HCT116 (cell line): ENCODE results near the gene CYB5A. TPM values are rescaled to one million over a fixed set of nuclear protein-coding genes. Genes with fewer than 3 reads are reported as not detected.

ENCODE experiments used
- ATAC-seq: fragments of 200-7000 bp; cut with Tn5 transposase; 2 replicates; pipeline ENCODE4 v1.9.1; 2020; ENCODE audit warnings: mild to moderate bottlenecking, moderate library complexity
- BruUV-seq: library from RNA; stranded (reverse); fragments of 400-500 nt; replicated peaks from 2 replicates; lab custom pipeline; 2021; lab: Mats Ljungman, UMichigan
- CTCF ChIA-PET: fragments of 300-600 bp; sonication (Branson Sonifier 250); formaldehyde crosslinking; loops from one replicate; lab custom pipeline; 2021; ENCODE audit warnings: antibody characterized with exemption; lab: Charles Lee
- POLR2A ChIA-PET: fragments of 300-600, 350-600 bp; sonication (Branson Sonifier 250); formaldehyde crosslinking; loops from one replicate; lab custom pipeline; 2021; ENCODE audit warnings: antibody characterized with exemption; lab: Charles Lee
- RAD21 ChIA-PET, 2 experiments: fragments of 300-600 bp; sonication (Branson Sonifier 250); formaldehyde crosslinking; loops; one replicate each; lab custom pipeline; 2023; ENCODE audit warnings: low total read pairs in 2 of 2; ENCODE audit not compliant: uncharacterized antibody in 2 of 2, unreplicated experiment in 2 of 2, low non-redundant PET in 1 of 2; lab: Charles Lee
- DNase-seq: peaks from one replicate; pipeline ENCODE4 v3.0.0-alpha.2; 2010; ENCODE audit warnings: low read depth, low spot score
- H2AFZ ChIP-seq: fragments of 200-600 bp; shearing (Covaris generic), sonication (generic); 2 replicates; pipeline ENCODE4 v1.6.1; 2017; ENCODE audit warnings: low read depth, mixed run types, mixed read lengths, antibody characterized with exemption, low read length; ENCODE audit not compliant: poor library complexity, severe bottlenecking
- H3K27ac ChIP-seq: 2 replicates; pipeline ENCODE4 v1.5.1; 2012; ENCODE audit warnings: low read depth, low read length
- H3K27me3 ChIP-seq: fragments of 200-600 bp; sonication (generic); 2 replicates; pipeline ENCODE4 v1.6.1; 2016; ENCODE audit warnings: mixed run types, low read length, mixed read lengths; ENCODE audit not compliant: insufficient read depth
- H3K36me3 ChIP-seq, 2 experiments: fragments of 200-500 bp in 1 of 2; fragments of 200-600 bp in 1 of 2; sonication (Bioruptor generic) in 1 of 2; sonication (generic) in 1 of 2; 2 replicates each; pipeline versions ENCODE4 v1.5.1 to v1.6.1; 2014 to 2016; ENCODE audit warnings: low read length in 2 of 2, inconsistent platforms in 1 of 2, mixed read lengths in 1 of 2, mixed run types in 1 of 2; ENCODE audit not compliant: insufficient read depth in 2 of 2, control insufficient read depth in 1 of 2
- H3K4me1 ChIP-seq, 2 experiments: fragments of 200-600 bp in 1 of 2; sonication (generic) in 1 of 2; 2 replicates each; pipeline versions ENCODE4 v1.5.1 to v1.6.1; 2012 to 2017; ENCODE audit warnings: low read length in 2 of 2, inconsistent platforms in 1 of 2, mild to moderate bottlenecking in 1 of 2, mixed read lengths in 1 of 2, mixed run types in 1 of 2, moderate library complexity in 1 of 2; ENCODE audit not compliant: insufficient read depth in 2 of 2, control insufficient read depth in 1 of 2
- H3K4me2 ChIP-seq: fragments of 200-600 bp; sonication (generic); 2 replicates; pipeline ENCODE4 v1.6.1; 2017; ENCODE audit warnings: mixed run types, low read length, mixed read lengths
- H3K4me3 ChIP-seq, 2 experiments: fragments of 200-600 bp in 1 of 2; sonication (generic) in 1 of 2; replicated peaks in 1 of 2; 2 replicates each; pipeline ENCODE4 v1.5.1; 2011 to 2016; ENCODE audit warnings: low read length in 2 of 2, control low read depth in 1 of 2, low read depth in 1 of 2, mild to moderate bottlenecking in 1 of 2, mixed read lengths in 1 of 2, mixed run types in 1 of 2
- H3K79me2 ChIP-seq: fragments of 200-600 bp; sonication (generic); 2 replicates; pipeline ENCODE4 v1.6.1; 2017; ENCODE audit warnings: mild to moderate bottlenecking, mixed run types, low read length, moderate library complexity, mixed read lengths; ENCODE audit not compliant: insufficient read depth
- H3K9ac ChIP-seq: fragments of 200-600 bp; sonication (generic); 2 replicates; pipeline ENCODE4 v1.6.1; 2016; ENCODE audit warnings: low read length, mixed read lengths
- H3K9me2 ChIP-seq: fragments of 200-600 bp; sonication (generic), shearing (Covaris generic); 2 replicates; pipeline ENCODE4 v1.6.1; 2017; ENCODE audit warnings: mixed run types, mild to moderate bottlenecking, moderate library complexity; ENCODE audit not compliant: insufficient read depth
- H3K9me3 ChIP-seq, 2 experiments: fragments of 200-500 bp in 1 of 2; fragments of 200-600 bp in 1 of 2; sonication (Bioruptor generic) in 1 of 2; sonication (generic) in 1 of 2; 2 replicates each; pipeline ENCODE4 v1.6.1; 2014 to 2017; ENCODE audit warnings: low read length in 2 of 2, mixed read lengths in 2 of 2, inconsistent platforms in 1 of 2, low read depth in 1 of 2, mild to moderate bottlenecking in 1 of 2, mixed run types in 1 of 2, moderate library complexity in 1 of 2; ENCODE audit not compliant: control insufficient read depth in 1 of 2, insufficient read depth in 1 of 2
- H4K20me1 ChIP-seq: fragments of 200-600 bp; sonication (generic), shearing (Covaris generic); 2 replicates; pipeline ENCODE4 v1.6.1; 2017; ENCODE audit warnings: mixed run types, mild to moderate bottlenecking, moderate library complexity; ENCODE audit not compliant: insufficient read depth
- ATF3 ChIP-seq: IDR thresholded peaks from 2 replicates; pipeline ENCODE4 v1.6.1; 2012
- CBX3 ChIP-seq: IDR thresholded peaks from 2 replicates; pipeline ENCODE4 v1.6.1; 2012; ENCODE audit warnings: low read depth
- CTCF ChIP-seq, 3 experiments: fragments of 200-600 bp in 1 of 3; sonication (generic) in 1 of 3; IDR thresholded peaks in 2 of 3; conservative IDR thresholded peaks in 1 of 3; 2 replicates each; pipeline ENCODE4 v1.5.1; 2012 to 2017; ENCODE audit warnings: low read depth in 2 of 3, low read length in 2 of 3, antibody characterized with exemption in 1 of 3, borderline replicate concordance in 1 of 3, control low read depth in 1 of 3, mild to moderate bottlenecking in 1 of 3, mixed read lengths in 1 of 3, mixed run types in 1 of 3, moderate library complexity in 1 of 3; ENCODE audit not compliant: insufficient read depth in 1 of 3
- EGR1 ChIP-seq: IDR thresholded peaks from 2 replicates; pipeline ENCODE4 v1.6.1; 2012; ENCODE audit warnings: low read depth
- ELF1 ChIP-seq: IDR thresholded peaks from 2 replicates; pipeline ENCODE4 v1.6.1; 2012; ENCODE audit warnings: low read depth, borderline replicate concordance
- EZH2 ChIP-seq: fragments of 200-600 bp; sonication (generic); IDR thresholded peaks from 2 replicates; pipeline ENCODE4 v1.6.1; 2017; ENCODE audit warnings: antibody characterized with exemption, mixed run types
- EZH2phosphoT487 ChIP-seq: fragments of 200-600 bp; IDR thresholded peaks from 2 replicates; pipeline ENCODE4 v1.6.1; 2018; ENCODE audit warnings: antibody characterized with exemption, borderline replicate concordance
- FOSL1 ChIP-seq: IDR thresholded peaks from 2 replicates; pipeline ENCODE4 v1.6.1; 2012; ENCODE audit warnings: low read depth
- POLR2A ChIP-seq: IDR thresholded peaks from 2 replicates; pipeline ENCODE4 v1.7.0; 2011; ENCODE audit warnings: borderline replicate concordance; ENCODE audit not compliant: insufficient read depth, insufficient read length; ENCODE audit errors: extremely low read depth
- RAD21 ChIP-seq: IDR thresholded peaks from 2 replicates; pipeline ENCODE4 v1.6.1; 2012; ENCODE audit warnings: low read depth, mild to moderate bottlenecking
- SIN3A ChIP-seq: IDR thresholded peaks from 2 replicates; pipeline ENCODE4 v1.6.1; 2012; ENCODE audit warnings: low read depth
- SP1 ChIP-seq: IDR thresholded peaks from 2 replicates; pipeline ENCODE4 v1.6.1; 2012; ENCODE audit warnings: low read depth
- YY1 ChIP-seq: IDR thresholded peaks from 2 replicates; pipeline ENCODE4 v1.6.1; 2011; ENCODE audit warnings: low read length, low read depth, moderate library complexity, mild to moderate bottlenecking; ENCODE audit not compliant: insufficient replicate concordance; ENCODE audit errors: extremely low read depth
- intact Hi-C: fragments of 100-400 bp; cut with micrococcal nuclease; formaldehyde crosslinking; loops from 2 replicates; pipeline ENCODE4 v1.10.0; 2022
- total RNA-seq: library from RNA; stranded (reverse); gene quantifications from one replicate; pipeline ENCODE4 v1.2.1, GENCODE V29; 2021; ENCODE audit not compliant: unreplicated experiment
- TF ChIP-seq, protein P1 (sequence below): IDR thresholded peaks from 2 replicates; pipeline ENCODE4 v1.6.1; 2012

Gene CYB5A
- total RNA-seq, 1 experiment from 2014 or later, result 37.7 TPM

GRCh38 chr18:74213429-74213828 lies 78.3 kb downstream of the CYB5A start:
- BruUV-seq, result no TSS peak
- RAD21 ChIA-PET, result no interaction called here
- Histone ChIP-seq H3K4me3 (no peak overlapping the region), H2AFZ (no peak overlapping the region), H3K27ac (no peak overlapping the region), H4K20me1 (no peaks in the 10 kb centered on the region), H3K79me2 (no peaks in the 10 kb centered on the region), H3K4me2 (no peak overlapping the region), H3K36me3 (no peaks in the 10 kb centered on the region), H3K9me3 (no peaks in the 10 kb centered on the region), H3K27me3 (no peaks in the 10 kb centered on the region), H3K4me1 (no peaks in the 10 kb centered on the region), H3K9ac (no peak overlapping the region), H3K9me2 (no peaks in the 10 kb centered on the region)
- no peak for ATAC-seq
- TF ChIP-seq POLR2A (no peak), EZH2 (no peak), EGR1 (no peak), SP1 (no peak), ATF3 (no peak), YY1 (no peak), CTCF (IDR thresholded peaks at IDR 0.05 in 2 of 3, conservative IDR thresholded peaks at IDR 0.05 in 1 of 3; ENCODE audit: borderline replicate concordance in 1 of 3, insufficient read depth in 1 of 3, low read depth in 2 of 3, low read length in 2 of 3) (no peak), CBX3 (no peak), FOSL1 (no peak), RAD21 (no peak), EZH2phosphoT487 (no peak), SIN3A (no peak), ELF1 (no peak)
- TF ChIP-seq, protein P1, sequence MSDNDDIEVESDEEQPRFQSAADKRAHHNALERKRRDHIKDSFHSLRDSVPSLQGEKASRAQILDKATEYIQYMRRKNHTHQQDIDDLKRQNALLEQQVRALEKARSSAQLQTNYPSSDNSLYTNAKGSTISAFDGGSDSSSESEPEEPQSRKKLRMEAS, result no peak
- no peak for DNase-seq
- intact Hi-C loops, result no loop called here
- CTCF ChIA-PET, result no interaction called here
- POLR2A ChIA-PET, result interaction anchor here (0.6 kb wide), 1 partner anchor 23 kb away, joined by 3 read pairs; no protein-coding TSS in a partner anchor
